CD4-positive, alpha-beta T cell treated with Interleukin-6 at 100 ng/mL for 8 hours (primary cell): Measurements from ENCODE around the gene SLC4A11.
A peak's percentile ranks its signal among the peaks of the same experiment; 100 is the strongest.

Experiments used
- DNase-seq: peaks from one replicate; pipeline ENCODE4 v3.0.0-alpha.2; 2020; ENCODE audit warnings: mixed read lengths, low spot score

The SLC4A11 gene

GRCh38 chr20:3246682-3247081 is 7.7 kb upstream of the SLC4A11 start:
- no peak for DNase-seq

- DNase-seq: no peak
Measured at GRCh38 chr20:3245711-3246110, 6.7 kb upstream of the SLC4A11 start.

GRCh38 chr20:3245156-3245555 is 6.2 kb upstream of the SLC4A11 start:
- DNase-seq: no peak

- no peak for DNase-seq
Measured at GRCh38 chr20:3244613-3245012, 5.6 kb upstream of the SLC4A11 start.

- DNase-seq: no peak
Measured at GRCh38 chr20:3243718-3244358, 4.8 kb upstream of the SLC4A11 start.

- no peak for DNase-seq
Measured at GRCh38 chr20:3242172-3242692, 3.2 kb upstream of the SLC4A11 start.

- DNase-seq: no peak
Measured at GRCh38 chr20:3240776-3241363, 1.9 kb upstream of the SLC4A11 start.

GRCh38 chr20:3239867-3240775 is 1.1 kb upstream of the SLC4A11 start:
- no peak for DNase-seq

GRCh38 chr20:3238616-3239025 is 369 bp downstream of the SLC4A11 start:
- DNase-seq: peak; percentile 12

GRCh38 chr20:3237958-3238615 is 903 bp downstream of the SLC4A11 start:
- no peak for DNase-seq

GRCh38 chr20:3237011-3237957 is 1.7 kb downstream of the SLC4A11 start:
- DNase-seq: no peak

- DNase-seq: no peak
Measured at GRCh38 chr20:3235666-3236324, 3.2 kb downstream of the SLC4A11 start.

GRCh38 chr20:3233991-3234498 is 4.9 kb downstream of the SLC4A11 start:
- no peak for DNase-seq

- DNase-seq: no peak
Measured at GRCh38 chr20:3233131-3233990, 5.6 kb downstream of the SLC4A11 start.

GRCh38 chr20:3231889-3232588 is 7.0 kb downstream of the SLC4A11 start:
- DNase-seq: no peak

- no peak for DNase-seq
Measured at GRCh38 chr20:3231116-3231515, 7.9 kb downstream of the SLC4A11 start.

- no peak for DNase-seq
Measured at GRCh38 chr20:3229798-3230197, 9.2 kb downstream of the SLC4A11 start.

- DNase-seq: no peak
Measured at GRCh38 chr20:3229158-3229557, 9.8 kb downstream of the SLC4A11 start.

GRCh38 chr20:3228750-3229032 is 10.3 kb downstream of the SLC4A11 start:
- no peak for DNase-seq
